K562 treated with DMSO at 1 percent for 48 hours (cell line): ENCODE measurements around the gene SLC2A6. TPM values are rescaled to one million over a fixed set of nuclear protein-coding genes. Genes with fewer than 3 reads are reported as not detected.

Source experiments
- total RNA-seq: library from RNA; unstranded; fragments of 300-600 nt; gene quantifications from 2 replicates; pipeline ENCODE4 v1.2.3, GENCODE V29; 2022; ENCODE audit warnings: low replicate concordance; ENCODE audit errors: extremely low read depth

The SLC2A6 gene, protein sequence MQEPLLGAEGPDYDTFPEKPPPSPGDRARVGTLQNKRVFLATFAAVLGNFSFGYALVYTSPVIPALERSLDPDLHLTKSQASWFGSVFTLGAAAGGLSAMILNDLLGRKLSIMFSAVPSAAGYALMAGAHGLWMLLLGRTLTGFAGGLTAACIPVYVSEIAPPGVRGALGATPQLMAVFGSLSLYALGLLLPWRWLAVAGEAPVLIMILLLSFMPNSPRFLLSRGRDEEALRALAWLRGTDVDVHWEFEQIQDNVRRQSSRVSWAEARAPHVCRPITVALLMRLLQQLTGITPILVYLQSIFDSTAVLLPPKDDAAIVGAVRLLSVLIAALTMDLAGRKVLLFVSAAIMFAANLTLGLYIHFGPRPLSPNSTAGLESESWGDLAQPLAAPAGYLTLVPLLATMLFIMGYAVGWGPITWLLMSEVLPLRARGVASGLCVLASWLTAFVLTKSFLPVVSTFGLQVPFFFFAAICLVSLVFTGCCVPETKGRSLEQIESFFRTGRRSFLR
- total RNA-seq, result not detected in 2 replicates

GRCh38 chr9:133478851-133479711 is at the start of gene SLC2A6:
SLC2A6 (minus strand) TSS chr9:133479099; CDS start chr9:133479059, 40 bp downstream.

GRCh38 chr9:133524679-133525228 is 45.9 kb upstream of the SLC2A6 start, which contains the start of gene MYMK:
MYMK (minus strand) TSS chr9:133524959; CDS start chr9:133524844, 115 bp downstream.

GRCh38 chr9:133459476-133460404 is 19.2 kb downstream of the SLC2A6 start, which contains the start of gene CACFD1:
CACFD1 (plus strand) TSS chr9:133459978; CDS start chr9:133460067, 89 bp downstream.

DNA sequence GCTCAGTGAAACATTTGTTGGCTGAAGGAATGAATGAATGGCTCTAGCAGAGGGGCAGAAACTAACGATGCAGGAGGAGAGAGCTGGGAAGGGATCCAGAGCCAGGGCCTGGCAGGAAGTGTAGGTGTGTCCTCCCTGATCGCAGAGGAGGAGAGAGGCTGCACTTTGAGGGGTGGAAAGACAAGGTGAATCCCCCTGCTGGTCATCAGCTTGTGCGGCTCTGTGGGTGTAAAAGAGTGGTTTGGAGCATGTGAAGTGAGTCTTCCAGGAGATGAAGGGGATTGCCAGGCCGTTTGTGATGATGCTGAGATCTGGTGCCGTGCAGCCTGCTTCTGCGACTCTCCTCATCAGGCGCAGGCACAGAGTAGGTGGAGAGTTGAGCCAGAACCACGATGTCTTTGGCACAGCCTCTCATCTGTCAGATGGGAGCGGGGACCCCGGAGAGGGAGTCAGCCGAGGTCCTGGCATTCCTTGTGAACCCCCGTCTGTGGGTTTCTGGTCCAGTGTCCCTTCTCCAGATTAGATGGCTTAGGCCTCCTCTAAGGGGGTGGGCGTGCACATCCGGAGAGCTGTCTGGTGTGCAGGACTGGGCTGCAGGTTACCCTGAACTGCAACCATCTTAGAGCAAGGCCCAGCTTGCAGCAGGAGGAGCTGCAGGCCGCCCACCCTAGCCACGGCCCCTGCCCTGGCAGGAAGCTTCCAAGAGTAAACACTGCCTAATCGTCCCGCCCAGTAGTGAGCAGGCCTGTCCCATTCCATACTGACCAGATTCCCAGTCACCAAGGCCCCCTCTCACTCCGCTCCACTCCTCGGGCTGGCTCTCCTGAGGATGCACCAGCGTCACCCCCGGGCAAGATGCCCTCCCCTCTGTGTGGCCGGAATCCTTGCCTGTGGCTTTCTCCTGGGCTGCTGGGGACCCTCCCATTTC is 57.0 kb downstream of the SLC2A6 start, which contains the start of gene ADAMTS13:
Gene ADAMTS13 (plus strand): TSS at position 753 of the 928 bp plus-strand sequence. CDS start 77 bp downstream, at position 830.

Other genes with a start within 250 kb of the SLC2A6 start
- not detected in 2 replicates for gene ABO, start 203.9 kb downstream of the SLC2A6 start, total RNA-seq
- not detected in 2 replicates for gene SURF6, start 142.9 kb downstream of the SLC2A6 start, total RNA-seq
- not detected in 2 replicates for gene MED22, start 131.0 kb downstream of the SLC2A6 start, total RNA-seq
- gene RPL7A, start 130.9 kb downstream of the SLC2A6 start, total RNA-seq, result 3,158 and 3,735 TPM in 2 replicates
- not detected in 2 replicates for gene SURF1, start 122.6 kb downstream of the SLC2A6 start, total RNA-seq
- not detected in 2 replicates for gene SURF2, start 122.5 kb downstream of the SLC2A6 start, total RNA-seq
- 175 TPM in 1 of 2 replicates, not detected in the other for gene SURF4, start 103.0 kb downstream of the SLC2A6 start, total RNA-seq
- not detected in 2 replicates for gene STKLD1, start 102.7 kb downstream of the SLC2A6 start, total RNA-seq
- not detected in 2 replicates for gene REXO4, start 61.1 kb downstream of the SLC2A6 start, total RNA-seq
- gene ADAMTS13, start 56.7 kb downstream of the SLC2A6 start, total RNA-seq, result not detected in 2 replicates
- not detected in 2 replicates for gene CACFD1, start 19.1 kb downstream of the SLC2A6 start, total RNA-seq
- gene MYMK, start 45.9 kb upstream of the SLC2A6 start, total RNA-seq, result not detected in 2 replicates
- not detected in 2 replicates for gene ADAMTSL2, start 55.6 kb upstream of the SLC2A6 start, total RNA-seq
- not detected in 2 replicates for gene FAM163B, start 130.3 kb upstream of the SLC2A6 start, total RNA-seq
- not detected in 2 replicates for gene DBH, start 157.3 kb upstream of the SLC2A6 start, total RNA-seq